ENCODE measurements around the gene GUCY1A1.

GRCh38 chr4:155667568-155668511 is 1.2 kb downstream of the GUCY1A1 start:
- TF ChIP-seq EZH2 (IDR thresholded peaks at IDR 0.05; ENCODE audit: insufficient read depth, poor library complexity, severe bottlenecking) (peak; percentile 52), EZH2phosphoT487 (IDR thresholded peaks at IDR 0.05; ENCODE audit: insufficient read depth, low read depth) (no peak)

All from GM23248 (cell line).